Measurements from ENCODE around the gene COPS4.
"Not testable (repeated sequence)": the region's sequence is repeated elsewhere in the genome, so short reads cannot be mapped to it uniquely, and the experiment has no call there.

The COPS4 gene

GRCh38 chr4:83034630-83035494 lies at the start of gene COPS4:
COPS4 (plus strand) TSS chr4:83035183; CDS start chr4:83035225, 42 bp downstream.
- DNase-seq = peak; percentile 40

DNA sequence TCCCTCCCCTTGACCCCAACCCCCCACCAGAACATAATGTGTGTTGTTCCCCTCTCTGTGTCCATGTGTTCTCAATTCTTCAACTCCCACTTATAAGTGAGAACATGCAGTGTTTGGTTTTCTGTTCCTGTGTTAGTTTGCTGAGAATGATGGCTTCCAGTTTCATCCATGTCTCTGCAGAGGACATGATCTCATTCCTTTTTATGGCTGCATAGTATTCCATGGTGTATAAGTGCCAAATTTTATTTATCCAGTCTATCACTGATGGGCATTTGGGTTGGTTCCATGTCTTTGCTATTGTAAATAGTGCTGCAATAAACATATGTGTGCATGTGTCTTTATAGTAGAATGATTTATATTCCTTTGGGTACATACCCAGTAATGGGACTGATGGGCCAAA lies 47.5 kb upstream of the COPS4 start:
- not testable (repeated sequence) for DNase-seq

GRCh38 chr4:82988323-82988832 lies 46.6 kb upstream of the COPS4 start:
- no peak for DNase-seq

- DNase-seq = no peak
Measured at GRCh38 chr4:82989575-82990429, 45.2 kb upstream of the COPS4 start.

GRCh38 chr4:82994834-82995233 lies 40.1 kb upstream of the COPS4 start:
- DNase-seq = no peak

- DNase-seq = no peak
Measured at GRCh38 chr4:82998898-82999297, 36.1 kb upstream of the COPS4 start.

DNA sequence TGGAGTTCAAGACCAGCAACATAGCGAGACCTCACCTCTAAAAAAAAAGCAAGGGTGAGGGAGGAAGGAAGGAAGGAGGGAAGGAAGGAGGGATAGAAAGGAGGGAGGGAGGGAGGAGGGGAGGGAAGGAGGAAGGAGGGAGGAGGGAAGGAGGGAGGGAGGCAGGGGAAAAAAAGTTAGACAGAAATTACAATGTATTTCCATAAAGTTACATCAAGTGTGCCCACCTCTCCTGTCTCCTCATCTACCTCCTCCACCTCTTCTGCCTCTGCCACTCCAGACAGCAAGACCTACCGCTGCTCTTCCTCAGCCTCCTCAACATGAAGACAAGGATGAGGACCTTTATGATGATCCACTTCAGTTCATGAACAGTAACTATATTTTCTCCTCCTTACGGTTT lies 32.7 kb upstream of the COPS4 start:
- DNase-seq = no peak

GRCh38 chr4:83003044-83003791 lies 31.8 kb upstream of the COPS4 start:
- DNase-seq = not testable (repeated sequence)

GRCh38 chr4:83009529-83009928 lies 25.5 kb upstream of the COPS4 start:
- no peak for DNase-seq

GRCh38 chr4:83010111-83010521 lies 24.9 kb upstream of the COPS4 start:
- no peak for DNase-seq

- DNase-seq = peak; percentile 59
Measured at GRCh38 chr4:83010522-83011318, 24.3 kb upstream of the COPS4 start, which contains the start of gene LIN54. LIN54 (minus strand) TSS chr4:83010823; CDS start chr4:82984844, 25,979 bp downstream.

DNA sequence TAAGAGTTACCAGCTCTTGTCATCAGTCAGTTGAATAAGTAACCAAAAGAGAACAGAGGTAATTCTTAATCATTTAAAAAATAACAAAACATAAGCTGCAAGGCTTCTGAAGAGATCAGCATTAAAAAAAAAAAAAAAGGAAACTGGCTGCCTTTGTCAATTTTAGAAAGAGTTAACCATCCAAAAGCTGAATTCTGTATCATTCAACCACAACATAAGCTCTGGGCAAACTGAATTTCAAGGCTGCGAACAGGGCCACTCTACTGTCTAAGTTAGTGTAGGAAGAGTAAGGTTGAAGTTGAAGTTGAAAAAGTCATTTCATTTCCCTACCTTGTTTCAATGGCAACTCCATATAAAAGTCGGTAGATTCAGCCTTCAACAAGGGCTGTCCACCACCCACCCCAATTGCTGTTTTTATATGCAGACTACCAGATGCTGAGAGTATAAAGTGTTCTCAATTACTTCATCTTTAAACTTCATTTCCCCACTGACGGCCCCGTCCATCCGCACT lies 23.2 kb upstream of the COPS4 start:
- DNase-seq = no peak

- no peak for DNase-seq
Measured at GRCh38 chr4:83012200-83012686, 22.7 kb upstream of the COPS4 start.

GRCh38 chr4:83012687-83013419 lies 22.1 kb upstream of the COPS4 start:
- DNase-seq = peak; percentile 55

GRCh38 chr4:83013420-83013867 lies 21.5 kb upstream of the COPS4 start:
- no peak for DNase-seq

- no peak for DNase-seq
Measured at GRCh38 chr4:83013902-83014301, 21.1 kb upstream of the COPS4 start.

- no peak for DNase-seq
Measured at GRCh38 chr4:83019794-83020494, 15.0 kb upstream of the COPS4 start.

- no peak for DNase-seq
Measured at GRCh38 chr4:83022724-83023450, 12.1 kb upstream of the COPS4 start.

DNA sequence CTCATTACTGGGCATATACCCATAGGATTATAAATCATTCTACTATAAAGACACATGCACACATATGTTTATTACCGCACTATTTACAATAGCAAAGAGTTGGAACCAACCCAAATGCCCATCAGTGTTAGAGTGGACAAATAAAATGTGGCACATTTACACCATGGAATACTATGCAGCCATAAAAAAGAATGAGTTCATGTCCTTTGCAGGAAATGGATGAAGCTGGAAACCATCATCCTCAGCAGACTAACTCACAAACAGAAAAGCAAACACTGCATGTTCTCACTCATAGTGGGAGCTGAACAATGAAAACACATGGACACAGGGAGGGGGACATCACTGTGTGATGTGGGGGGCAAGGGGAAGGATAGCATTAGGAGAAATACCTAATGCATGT lies 11.4 kb upstream of the COPS4 start:
- not testable (repeated sequence) for DNase-seq
